MM.1S (cell line): ENCODE measurements around the gene CXCR3.

Source experiments
- CTCF ChIP-seq: fragments of 300-600 bp; sonication (generic); IDR thresholded peaks from 2 replicates; pipeline ENCODE4 v1.5.1; 2016; ENCODE audit warnings: antibody characterized with exemption, low read length, mixed read lengths
- EZH2 ChIP-seq: fragments of 300-600 bp; sonication (generic); optimal IDR thresholded peaks from 2 replicates; pipeline ENCODE3; 2017; ENCODE audit warnings: low read depth, mild to moderate bottlenecking, antibody characterized with exemption, low read length, mixed read lengths
- EZH2phosphoT487 ChIP-seq: fragments of 300-600 bp; sonication (generic); IDR thresholded peaks from 2 replicates; pipeline ENCODE4 v1.6.1; 2018; ENCODE audit warnings: antibody characterized with exemption, low read length

GRCh38 chrX:71577682-71578081 lies 40.6 kb downstream of the CXCR3 start:
- no peak for TF ChIP-seq CTCF
- TF ChIP-seq EZH2phosphoT487, result no peak
- no peak for TF ChIP-seq EZH2
